Suppressor macrophage treated with lipopolysaccharide for 1 hour (primary cell): ENCODE measurements around the gene FBN3.

Source experiments
- DNase-seq, 3 donors: peaks; one replicate each; pipeline ENCODE4 v3.0.0-alpha.2; 2020 to 2022

FBN3 gene

DNA sequence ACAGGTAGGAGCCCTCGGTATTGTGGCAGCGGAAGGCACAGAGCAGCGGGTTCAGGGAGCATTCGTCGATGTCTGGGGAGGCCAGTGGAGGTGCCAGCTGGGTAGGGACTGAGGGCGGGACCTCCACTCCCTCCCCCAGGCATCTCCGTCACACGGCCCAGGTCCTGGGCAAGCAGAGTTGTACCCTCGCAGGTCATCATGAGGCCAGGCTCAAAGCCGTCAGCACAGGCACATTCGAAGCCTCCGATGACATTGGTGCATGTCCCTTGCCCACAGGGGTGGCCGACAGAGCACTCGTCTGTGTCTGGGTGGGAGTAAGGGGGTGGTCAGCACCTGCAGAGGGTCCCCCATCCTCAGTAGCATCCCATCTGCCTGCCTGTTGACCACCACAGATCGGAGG lies 61.5 kb downstream of the FBN3 start:
- DNase-seq: no peak

DNA sequence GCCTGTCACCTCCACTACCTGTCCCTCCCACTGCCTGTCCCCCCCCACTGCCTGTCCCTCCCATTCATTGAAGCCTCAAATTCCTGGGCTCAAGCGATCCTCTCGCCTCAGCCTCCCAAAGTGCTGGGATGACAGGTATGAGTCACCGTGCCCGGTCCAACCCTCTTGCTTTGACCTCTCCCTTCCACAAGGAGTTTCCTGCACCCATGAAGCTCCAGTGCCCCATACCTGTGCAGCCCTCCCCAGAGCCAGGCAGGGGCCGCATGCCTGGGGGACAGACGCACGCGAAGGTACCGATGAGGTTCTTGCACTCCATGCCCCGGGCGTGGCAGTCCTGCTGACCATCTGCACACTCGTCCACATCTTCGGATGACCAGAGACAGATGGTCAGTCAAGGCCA lies 62.5 kb downstream of the FBN3 start:
- no peak for DNase-seq

DNA sequence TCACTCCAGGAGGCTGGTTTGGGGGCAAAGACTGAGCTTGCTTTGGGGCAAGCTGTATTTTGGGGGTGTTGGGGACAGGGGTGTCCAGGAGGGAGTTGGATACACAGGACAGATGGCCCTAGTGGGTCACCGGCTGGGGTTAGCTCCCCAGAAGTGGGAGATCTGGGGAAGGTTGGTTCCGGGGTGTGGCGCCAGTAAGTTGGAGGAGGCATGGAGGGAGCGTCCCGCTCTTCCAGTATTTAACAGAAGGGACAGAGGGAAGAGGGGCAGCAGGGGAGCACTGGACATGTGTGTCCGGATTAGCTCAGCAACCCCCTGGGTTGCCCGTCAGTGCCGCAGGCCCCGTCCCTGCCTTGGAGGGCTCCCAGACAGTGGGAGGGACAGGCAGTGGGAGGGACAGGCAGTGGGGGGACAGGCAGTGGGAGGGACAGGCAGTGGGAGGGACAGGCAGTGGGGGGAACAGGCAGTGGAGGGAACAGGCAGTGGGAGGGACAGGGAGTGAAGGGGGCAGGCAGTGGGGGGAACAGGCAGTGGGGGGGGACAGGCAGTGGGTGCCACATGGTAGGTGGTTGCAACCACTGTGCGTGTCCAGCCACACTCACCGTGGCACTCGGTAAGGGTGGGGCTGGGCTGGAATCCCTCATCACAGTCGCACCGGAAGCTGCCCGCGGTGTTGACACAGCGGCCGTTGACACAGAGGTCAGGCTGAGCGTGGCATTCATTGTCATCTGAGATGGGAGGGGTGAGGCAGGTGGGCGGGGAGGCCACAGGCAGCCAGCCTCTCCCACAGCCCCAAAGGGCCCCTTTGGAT lies 63.6 kb downstream of the FBN3 start:
- peak in 1 of 3 donors; percentile 15 for DNase-seq

DNA sequence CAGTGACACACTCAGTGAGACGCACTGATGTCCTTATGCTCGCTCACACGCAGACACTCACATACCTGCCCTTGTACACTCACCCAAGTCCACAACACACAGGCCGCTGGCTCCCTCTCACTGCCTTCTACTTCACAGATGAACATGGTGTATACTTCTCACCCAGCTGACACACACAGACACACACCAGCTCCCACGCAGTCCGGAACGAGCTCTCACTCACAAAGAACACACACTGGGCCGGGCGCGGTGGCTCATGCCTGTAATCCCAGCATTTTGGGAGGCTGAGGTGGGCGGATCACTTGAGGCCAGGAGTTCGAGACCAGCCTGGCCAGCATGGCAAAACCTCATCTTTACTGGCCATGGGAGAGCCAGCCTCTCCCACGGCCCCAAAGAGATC lies 65.2 kb downstream of the FBN3 start:
- no peak for DNase-seq

DNA sequence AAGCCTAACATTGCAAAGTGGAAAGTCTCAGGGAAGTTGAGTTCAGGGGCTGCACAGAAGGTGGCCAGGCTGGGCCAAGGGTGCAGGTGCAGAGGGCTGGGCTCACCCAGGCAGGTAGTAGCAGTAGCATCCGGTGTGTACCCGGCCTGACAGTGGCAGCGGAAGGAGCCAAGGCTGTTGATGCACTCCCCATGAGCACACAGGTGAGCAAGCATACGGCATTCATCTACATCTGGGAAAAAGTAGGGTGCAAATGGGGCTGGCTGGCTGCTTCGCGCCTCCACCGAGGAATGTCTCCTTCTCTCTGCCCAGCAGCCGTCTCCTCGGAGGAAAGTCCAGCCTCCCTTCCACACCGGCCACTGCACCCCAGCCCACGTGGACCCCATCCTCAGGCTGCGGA lies 66.3 kb downstream of the FBN3 start:
- no peak for DNase-seq

DNA sequence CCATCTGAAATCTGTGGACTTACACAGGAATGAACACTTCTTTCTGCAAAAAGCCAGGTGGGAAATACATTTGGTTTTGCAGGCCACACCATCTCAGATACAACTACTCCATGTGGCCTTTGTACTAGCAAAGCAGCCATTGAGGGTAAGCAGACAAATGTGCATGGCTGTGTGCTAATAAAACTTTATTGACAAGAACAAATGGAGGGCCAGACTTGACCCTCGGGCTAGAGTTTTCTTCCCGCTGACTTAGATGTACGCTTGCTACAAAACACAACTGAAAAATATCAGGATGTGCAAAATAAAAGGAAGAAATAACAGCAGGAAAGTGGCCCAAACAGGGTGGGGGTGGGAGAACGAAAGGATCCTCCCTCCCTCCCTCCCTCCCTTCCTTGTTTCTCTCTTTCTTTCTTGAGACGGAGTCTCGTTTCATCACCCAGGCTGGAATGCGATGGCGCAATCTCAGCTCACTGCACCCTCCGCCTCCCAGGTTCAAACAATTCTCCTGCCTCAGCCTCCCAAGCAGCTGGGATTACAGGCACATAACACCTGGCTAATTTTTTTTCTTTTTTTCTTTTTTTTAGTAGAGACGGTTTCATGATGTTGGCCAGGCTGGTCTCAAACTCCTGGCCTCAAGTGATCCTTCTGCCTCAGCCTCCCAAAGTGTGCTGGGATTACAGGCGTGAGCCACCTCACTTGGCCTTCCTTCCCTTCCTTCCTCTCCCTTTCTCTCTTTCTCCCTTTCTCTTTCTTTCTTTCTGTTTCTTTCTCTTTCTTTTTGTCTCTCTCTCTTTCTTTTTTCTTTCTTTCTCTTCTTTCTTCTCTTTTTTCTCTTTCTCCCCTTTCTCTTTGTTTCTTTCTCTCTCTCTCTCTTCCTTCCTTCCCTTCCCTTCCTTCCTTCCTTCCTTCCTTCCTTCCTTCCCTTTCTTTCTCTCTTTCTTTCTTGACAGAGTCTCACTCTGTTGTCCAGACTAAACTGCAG lies 67.5 kb downstream of the FBN3 start:
- no peak for DNase-seq

DNA sequence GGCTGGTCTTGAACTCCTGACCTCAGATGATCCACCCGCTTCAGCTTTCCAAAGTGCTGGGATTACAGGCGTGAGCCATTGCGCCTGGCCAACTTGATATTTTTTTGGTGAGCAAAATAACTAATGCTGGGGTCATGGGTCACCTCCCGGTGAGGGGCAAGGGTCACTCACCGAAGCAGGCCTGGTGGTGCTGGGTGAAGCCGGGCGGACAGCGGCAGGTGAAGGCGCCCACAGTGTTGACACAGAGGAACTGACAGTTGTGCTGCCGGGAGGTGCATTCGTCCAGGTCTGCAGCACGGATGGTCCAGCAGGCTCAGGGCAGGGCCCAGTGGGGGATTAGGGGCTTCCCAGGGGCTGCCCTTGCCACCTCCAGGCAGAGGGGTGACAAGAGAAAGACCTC lies 68.6 kb downstream of the FBN3 start:
- no peak for DNase-seq

DNA sequence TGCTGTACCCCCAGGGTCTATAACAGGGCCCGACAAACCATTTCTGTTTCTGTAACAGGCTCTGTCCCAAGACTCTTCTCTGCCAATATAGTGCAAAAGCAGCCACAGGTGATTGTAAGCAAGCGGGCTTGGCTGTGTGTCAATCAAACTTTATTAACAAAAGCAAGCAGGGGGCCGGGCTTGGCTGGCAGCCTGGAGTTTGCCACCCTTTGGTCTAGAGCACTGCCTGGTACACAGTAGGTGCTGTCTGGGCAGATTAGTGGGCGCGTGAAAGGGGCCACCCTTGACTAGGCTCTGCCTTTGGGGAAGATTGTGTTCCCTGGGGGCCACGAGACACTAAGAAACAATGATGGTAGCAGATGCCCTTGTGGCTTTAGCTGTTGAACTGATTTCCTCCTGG lies 69.4 kb downstream of the FBN3 start:
- no peak for DNase-seq

DNA sequence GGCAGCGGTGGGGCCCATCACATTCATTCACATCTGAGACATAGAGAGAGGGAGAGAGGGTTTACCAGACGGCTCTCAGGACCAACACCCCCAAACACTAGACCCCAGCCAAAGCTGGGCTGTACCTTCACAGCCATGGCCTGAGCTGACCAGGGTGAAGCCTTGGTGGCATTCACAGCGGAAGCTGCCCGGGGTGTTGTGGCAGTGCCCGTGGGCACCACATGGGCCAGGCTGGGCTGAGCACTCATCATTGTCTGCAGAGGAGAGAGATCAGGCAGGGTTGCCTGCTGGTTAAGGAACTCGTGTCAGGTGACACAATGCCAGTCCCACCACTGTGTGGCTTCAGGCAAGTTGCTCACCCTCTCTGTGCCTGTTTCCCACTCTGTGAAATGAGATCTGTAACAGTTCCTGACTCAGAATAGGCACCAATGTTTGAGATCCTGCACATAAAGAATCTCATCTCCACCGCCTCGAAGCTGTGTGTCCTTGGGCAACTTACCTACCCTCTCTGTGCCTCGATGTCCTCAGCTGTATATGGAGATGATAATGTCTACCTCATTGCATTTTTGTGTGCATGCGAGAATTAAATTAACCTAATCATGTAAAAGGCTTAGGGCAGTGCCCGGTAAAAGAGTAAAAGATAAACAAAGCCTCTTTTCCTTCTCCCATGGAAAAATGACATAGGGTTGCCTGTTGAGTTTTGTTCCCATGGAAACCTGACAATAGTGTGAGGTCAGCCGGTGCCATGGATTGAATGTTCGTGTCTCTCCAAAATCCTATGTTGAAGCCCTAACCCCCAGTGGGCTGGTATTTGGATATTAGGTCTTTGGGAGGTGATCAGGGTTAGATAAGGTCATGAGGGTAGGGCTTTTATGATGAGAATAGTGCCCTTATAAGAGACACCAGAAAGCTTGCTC lies 74.0 kb downstream of the FBN3 start:
- no peak for DNase-seq

DNA sequence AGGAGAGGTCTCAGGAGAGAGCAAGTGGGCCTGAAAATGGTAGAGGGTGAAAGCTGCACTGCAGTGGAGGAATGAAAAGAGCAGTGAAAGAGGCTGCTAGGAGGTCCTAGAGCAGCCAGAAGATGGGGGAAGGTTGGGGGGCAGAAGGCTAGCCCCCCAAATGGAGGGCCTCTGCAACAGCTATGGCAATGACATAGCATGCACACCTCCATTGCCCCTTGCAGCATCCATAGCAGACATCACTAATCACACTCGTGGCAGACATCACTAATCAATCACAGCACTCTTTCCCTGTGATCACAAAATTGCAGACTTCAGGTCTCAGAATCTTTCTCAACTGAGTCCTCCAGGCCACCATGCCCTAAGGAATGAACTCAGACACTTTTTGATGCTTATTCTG lies 74.9 kb downstream of the FBN3 start:
- no peak for DNase-seq

DNA sequence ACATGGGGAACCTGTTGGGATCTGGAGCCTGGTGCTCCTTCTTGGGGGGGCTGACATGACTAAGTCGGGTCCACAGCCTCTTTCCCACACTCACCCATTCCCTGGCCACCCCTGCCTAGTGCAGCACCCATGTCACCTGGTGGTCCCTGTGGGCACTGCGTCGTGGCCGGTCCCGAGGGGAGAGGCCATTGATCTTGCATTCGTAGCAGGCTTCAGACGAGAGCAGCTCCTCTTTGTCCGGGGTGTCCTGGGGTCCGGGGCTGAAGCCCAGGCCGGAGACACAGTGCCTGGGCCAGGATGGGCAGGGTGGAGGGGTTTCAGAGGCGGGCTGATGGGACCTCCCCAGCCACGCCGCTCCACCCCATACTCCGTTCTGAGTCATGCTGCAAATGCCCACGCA lies 77.5 kb downstream of the FBN3 start:
- no peak for DNase-seq

DNA sequence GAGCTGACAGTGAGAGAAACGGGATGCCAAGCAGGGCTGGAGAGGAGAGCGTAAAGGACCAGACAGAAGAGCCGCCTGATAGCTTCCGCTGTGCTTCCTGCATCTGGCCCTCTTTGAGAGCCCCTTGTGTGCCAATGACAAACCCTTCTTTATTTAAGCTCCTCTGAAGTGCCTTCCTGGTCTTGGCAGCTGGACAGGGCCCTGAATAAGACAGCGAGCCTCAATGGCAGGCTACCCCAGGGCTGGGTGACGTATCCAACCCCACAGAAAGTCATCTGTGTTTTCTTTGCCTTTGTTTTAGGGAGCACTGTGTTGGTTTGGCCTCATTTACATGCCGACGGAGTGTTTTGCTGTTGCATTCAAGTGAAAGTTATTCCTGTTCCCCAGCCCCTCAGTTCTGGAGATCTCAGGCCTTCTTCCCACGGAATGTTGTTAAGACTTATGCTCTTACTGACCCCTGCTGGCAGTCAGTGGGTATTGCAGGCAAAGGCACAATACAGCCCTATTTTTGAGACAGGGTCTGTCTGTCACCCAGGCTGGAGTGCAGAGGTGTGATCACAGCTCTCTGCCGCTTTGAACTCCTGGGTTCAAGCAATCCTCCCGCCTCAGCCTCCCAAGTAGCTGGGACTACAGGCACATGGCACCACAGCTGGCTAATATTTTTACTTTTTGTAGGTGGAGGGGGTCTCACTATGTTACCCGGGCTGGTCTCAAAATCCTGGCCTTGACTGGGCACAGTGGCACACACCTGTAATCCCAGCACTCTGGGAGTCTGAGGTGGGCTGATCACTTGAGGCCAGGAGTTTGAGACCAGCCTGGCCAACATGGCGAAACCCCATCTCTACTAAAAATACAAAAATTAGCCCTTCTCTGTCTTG lies 80.1 kb downstream of the FBN3 start:
- DNase-seq: peak; percentile 46 to 65 (median 48)

DNA sequence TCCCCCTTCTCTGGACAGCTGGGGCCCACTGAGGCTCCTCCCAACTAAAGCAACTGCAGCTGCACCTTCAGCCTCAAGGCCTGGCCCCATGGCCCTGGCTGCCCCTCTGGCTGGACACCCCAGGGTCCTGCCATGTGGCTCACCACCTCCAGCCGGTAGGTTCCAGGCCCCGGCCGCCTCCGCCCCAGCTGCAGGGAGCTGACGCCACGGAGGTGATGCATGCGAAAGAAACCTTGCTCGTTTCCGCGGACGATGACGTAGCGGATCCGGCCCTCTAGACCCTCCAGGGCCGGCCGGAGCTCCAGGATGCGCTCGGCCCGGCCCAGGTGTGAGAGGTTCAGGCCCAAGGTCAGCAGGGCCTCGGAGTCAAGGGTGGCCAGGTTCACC lies 83.5 kb downstream of the FBN3 start:
- DNase-seq: no peak

DNA sequence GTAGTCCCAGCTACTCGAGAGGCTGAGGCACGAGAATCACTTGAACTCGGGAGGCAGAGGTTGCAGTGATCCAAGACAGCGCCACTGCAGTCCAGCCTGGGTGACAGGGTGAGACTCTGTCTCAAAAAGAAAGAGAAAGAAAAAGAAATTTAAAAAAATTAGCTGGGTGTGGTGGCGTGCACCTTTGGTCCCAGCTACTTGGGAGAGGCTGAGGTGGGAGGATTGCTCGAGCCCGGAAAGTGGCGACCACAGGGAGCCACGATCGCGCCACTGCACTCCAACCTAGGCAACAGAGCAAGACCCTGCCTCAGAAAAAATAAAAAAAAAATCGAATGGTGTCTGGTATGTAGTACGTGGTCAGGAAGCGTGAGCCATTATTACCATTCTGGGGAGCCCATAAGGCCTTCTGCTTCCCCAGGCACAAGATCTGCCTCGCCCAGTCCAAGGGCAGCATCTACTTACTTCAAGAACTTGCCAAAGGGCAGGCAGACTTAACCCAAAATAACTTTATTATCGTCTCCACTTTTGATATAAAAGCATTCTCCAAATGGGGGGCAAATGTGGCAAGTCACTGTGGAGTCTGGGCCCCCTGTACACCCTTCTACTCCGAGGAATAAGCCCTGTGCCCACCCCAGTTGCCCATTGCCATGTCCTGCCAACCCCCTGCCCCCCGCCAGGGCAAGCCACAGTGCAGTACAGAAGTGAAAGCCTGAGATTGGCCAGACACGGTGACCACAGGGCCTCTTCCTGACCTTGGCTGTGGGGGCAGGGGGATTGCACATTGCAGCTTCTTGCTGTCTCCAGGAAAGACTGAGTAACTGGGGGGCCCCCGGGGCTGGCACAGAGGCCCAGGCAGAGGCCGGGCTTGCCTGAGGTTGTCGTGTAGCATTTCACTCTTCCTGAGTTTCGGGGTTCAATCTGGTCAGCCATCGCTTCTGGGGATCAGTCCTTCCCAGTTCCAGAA lies 84.2 kb downstream of the FBN3 start:
- DNase-seq: peak; percentile 36 to 45 (median 37)

DNA sequence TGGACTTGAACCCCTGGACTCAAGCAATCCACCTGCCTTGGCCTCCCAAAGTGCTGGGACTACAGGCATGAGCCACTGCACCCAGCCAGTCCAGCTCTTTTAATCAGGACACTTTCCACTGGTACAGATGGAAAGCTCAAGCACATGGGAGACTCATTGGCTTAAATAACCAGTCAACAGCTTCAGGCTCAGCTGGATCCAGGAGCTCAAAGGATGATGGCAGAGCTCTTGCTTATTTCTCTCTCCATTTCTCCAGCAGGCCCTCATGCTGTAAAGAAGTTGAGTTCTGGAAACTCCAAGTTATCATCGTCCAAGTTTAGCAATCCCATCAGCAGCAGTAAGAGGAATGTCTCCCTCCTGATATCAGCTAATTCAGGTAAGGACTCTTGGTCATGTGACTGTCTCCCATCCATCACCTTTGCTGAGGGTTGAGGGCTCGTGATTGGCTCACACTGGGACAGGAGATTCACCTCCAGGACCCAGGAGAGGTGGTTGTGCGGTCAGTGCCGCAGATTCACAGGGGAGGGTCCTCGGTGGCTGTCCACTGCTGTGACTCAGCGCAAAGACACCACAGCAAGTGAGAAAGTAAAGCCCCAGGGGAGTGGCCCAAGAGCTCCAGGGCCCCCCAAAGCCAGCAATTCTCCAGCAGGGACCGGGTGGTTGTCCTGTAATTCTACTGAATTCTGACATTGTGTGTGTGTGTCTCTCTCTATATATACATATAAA lies 91.7 kb downstream of the FBN3 start:
- peak in 1 of 3 donors; percentile 46 for DNase-seq

DNA sequence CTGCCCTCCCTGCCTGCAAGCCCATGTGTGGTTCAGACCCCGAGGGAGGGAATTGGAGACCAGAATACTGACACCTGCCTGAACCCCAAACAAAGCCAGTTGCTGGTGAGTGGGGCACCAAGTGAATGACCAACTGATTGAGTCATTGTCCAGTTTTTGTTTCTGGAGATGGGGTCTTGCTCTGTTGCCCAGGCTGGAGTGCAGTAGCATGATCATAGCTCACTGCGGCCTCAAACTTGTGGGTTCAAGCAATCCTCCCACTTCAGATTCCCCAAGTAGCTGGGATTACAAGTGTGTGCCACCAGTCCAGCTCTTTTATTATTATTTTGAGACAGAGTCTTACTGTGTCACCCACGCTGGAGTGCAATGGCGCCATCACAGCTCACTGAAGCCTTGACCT lies 92.9 kb downstream of the FBN3 start:
- DNase-seq: no peak

DNA sequence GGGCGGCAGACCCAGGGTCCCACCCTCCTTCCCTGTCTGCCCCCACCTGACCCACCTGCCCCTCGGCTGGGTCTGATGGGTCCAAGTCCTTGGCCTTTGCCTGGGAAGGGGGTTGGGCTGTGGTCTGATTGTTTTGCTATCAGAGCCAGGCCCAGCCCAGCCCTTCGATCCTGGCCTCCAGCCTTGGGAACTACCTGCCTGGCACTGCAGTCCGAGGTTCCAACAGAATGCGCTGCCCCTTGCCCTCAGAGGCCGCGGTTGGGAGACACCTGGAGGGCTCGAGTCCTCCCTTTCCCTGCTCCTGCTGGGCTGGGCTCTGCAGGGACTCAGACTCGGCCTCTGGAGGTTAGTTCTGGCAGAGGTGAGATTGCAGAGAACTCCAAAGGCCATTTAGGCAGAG lies 95.2 kb downstream of the FBN3 start:
- DNase-seq: no peak

DNA sequence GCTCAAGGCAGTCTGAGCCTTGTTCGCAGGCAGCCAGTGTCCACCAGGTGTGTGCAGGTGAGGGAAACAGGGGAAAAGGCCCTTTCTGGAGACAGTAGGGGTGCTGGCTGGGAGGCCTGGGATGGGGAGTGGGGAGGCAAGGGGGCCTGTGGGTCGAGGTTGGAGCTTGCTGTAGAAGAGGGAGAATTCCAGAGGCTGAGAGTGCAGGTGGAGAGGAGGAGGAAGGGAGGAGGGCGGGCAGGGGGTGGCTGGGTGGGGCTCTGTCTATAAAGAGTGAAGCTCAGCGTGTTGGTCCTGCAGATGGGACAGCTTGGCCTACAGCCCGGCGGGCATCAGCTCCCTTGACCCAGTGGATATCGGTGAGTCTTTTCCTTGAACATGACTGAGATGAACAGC lies 96.9 kb downstream of the FBN3 start, which contains the start of gene CCL25:
TSS of gene CCL25 (plus strand) at position 297 of the 396 bp plus-strand sequence. CDS start 290 bp downstream, outside the sequence.
- no peak for DNase-seq

DNA sequence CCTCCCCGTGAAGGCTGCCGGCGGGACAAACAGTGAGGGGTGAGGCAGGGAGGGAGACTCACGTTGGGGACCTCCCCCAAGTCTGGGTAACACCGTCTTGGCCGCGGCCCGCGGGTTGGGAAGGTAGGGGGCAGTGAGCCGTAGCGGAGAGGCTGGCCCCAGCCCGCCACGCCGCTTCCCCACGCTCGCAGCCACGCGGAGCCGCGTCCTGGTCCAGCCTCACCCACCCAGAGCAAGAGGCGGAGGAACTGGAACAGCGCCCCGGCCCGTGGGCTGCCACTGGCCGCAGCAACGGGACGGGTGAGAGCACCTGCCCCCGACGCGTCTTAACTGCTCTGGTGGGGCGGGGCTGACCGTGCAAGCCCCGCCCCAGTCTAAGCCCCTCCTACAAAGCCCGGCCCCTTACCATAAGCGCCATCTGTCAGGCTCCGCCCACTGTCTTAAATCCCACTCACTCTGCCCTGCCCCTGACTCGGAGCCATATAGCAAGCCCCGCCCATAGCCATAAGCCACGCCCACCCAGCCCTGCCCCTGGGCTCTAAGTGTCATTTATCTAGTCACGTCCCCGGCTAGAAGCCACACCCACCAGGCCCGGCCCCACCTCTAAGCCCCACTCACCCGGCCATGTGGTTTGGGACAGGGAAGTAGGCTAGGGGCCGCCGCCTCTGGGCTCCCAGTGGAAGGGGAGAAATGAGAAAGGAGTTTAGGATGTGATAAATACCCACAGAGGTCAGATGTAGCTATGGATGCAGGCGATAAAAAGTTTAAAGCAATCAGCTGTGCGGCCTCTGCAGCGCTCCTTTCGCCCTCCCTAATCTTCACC lies 98.9 kb downstream of the FBN3 start:
- DNase-seq: peak; percentile 97 to 99 (median 99)
